Measurements from ENCODE around the gene SAMD14. TPM values are rescaled to one million over a fixed set of nuclear protein-coding genes. Genes with fewer than 3 reads are reported as not detected.

SAMD14 gene
- total RNA-seq, 1 experiment from 2014 or later, result 3.4 TPM

GRCh38 chr17:50113624-50114320, 16.2 kb downstream of the SAMD14 start:
- Histone ChIP-seq H3K4me3 (ENCODE audit: low read depth, low read length) (no peak overlapping the region), H3K9me3 (no peaks in the 10 kb centered on the region), H3K27me3 (replicated peaks; ENCODE audit: control insufficient read depth, insufficient read depth, low read length) (no peaks in the 10 kb centered on the region), H3K4me1 (peaks cover 24% of the 10 kb centered on the region), H3K36me3 (ENCODE audit: control insufficient read depth, insufficient read depth, low read length) (no peaks in the 10 kb centered on the region)
- intact Hi-C loops (cut with micrococcal nuclease; ENCODE audit: unreplicated experiment), result no loop called here
- peak; percentile 5 to 46 for DNase-seq
- peak overlapping the region; percentile 49 for H3K27ac Mint-ChIP-seq (ENCODE audit: unreplicated experiment)
- no TSS peak for BruUV-seq (replicated peaks)
- no peak for TF ChIP-seq CTCF (IDR thresholded peaks at IDR 0.05; ENCODE audit: insufficient read depth in 1 of 2, low read depth in 1 of 2, low read length in 1 of 2, severe bottlenecking in 1 of 2, unreplicated experiment in 1 of 2)
- no peaks in the 10 kb centered on the region for H3K9me3 Mint-ChIP-seq (ENCODE audit: unreplicated experiment)
- no peaks in the 10 kb centered on the region for H3K36me3 Mint-ChIP-seq (ENCODE audit: insufficient read depth, unreplicated experiment)
- H3K4me3 Mint-ChIP-seq (ENCODE audit: unreplicated experiment), result no peak overlapping the region
- H3K4me1 Mint-ChIP-seq (ENCODE audit: low read depth, unreplicated experiment), result no peaks in the 10 kb centered on the region
- no peaks in the 10 kb centered on the region for H3K27me3 Mint-ChIP-seq (ENCODE audit: insufficient read depth, unreplicated experiment)
- CTCF ChIA-PET, result interaction anchor here (0.7 to 2.4 kb wide), 4 partner anchors 48 to 198 kb away, joined by 3 to 8 read pairs (median 6); no protein-coding TSS in a partner anchor
- POLR2A ChIA-PET, result no interaction called here

GRCh38 chr17:50112694-50113093, 17.3 kb downstream of the SAMD14 start:
- Histone ChIP-seq H3K9me3 (no peaks in the 10 kb centered on the region), H3K36me3 (ENCODE audit: control insufficient read depth, insufficient read depth, low read length) (no peaks in the 10 kb centered on the region), H3K4me1 (peaks cover 24% of the 10 kb centered on the region), H3K27me3 (replicated peaks; ENCODE audit: control insufficient read depth, insufficient read depth, low read length) (no peaks in the 10 kb centered on the region), H3K4me3 (ENCODE audit: low read depth, low read length) (no peak overlapping the region)
- intact Hi-C loops (cut with micrococcal nuclease; ENCODE audit: unreplicated experiment), result loop anchor here (1.0 kb wide), 1 partner anchor 160 kb away; no protein-coding TSS in a partner anchor
- H3K4me1 Mint-ChIP-seq (ENCODE audit: low read depth, unreplicated experiment), result no peaks in the 10 kb centered on the region
- no TSS peak for BruUV-seq (replicated peaks)
- no peaks in the 10 kb centered on the region for H3K36me3 Mint-ChIP-seq (ENCODE audit: insufficient read depth, unreplicated experiment)
- no peak overlapping the region for H3K4me3 Mint-ChIP-seq (ENCODE audit: unreplicated experiment)
- no peak for TF ChIP-seq CTCF (IDR thresholded peaks at IDR 0.05; ENCODE audit: insufficient read depth in 1 of 2, low read depth in 1 of 2, low read length in 1 of 2, severe bottlenecking in 1 of 2, unreplicated experiment in 1 of 2)
- CTCF ChIA-PET, result interaction anchor here (1.0 to 2.4 kb wide), 8 partner anchors 8 to 214 kb away, joined by 3 to 8 read pairs (median 6); no protein-coding TSS in a partner anchor
- H3K9me3 Mint-ChIP-seq (ENCODE audit: unreplicated experiment), result no peaks in the 10 kb centered on the region
- POLR2A ChIA-PET, result no interaction called here
- H3K27ac Mint-ChIP-seq (ENCODE audit: unreplicated experiment), result peak overlapping the region; percentile 49
- DNase-seq, result peak; percentile 7 to 43
- no peaks in the 10 kb centered on the region for H3K27me3 Mint-ChIP-seq (ENCODE audit: insufficient read depth, unreplicated experiment)

GRCh38 chr17:50111673-50112655, 18.0 kb downstream of the SAMD14 start:
- H3K9me3 ChIP-seq, result no peaks in the 10 kb centered on the region
- peak; percentile 50 to 77 for DNase-seq

More at GRCh38 chr17:50111673-50112655, 18.0 kb downstream of the SAMD14 start:
- no peaks in the 10 kb centered on the region for H3K4me1 Mint-ChIP-seq (ENCODE audit: low read depth, unreplicated experiment)
- no TSS peak for BruUV-seq (replicated peaks)
- no peak overlapping the region for H3K4me3 ChIP-seq (ENCODE audit: low read depth, low read length)
- H3K27me3 Mint-ChIP-seq (ENCODE audit: insufficient read depth, unreplicated experiment), result no peaks in the 10 kb centered on the region
- POLR2A ChIA-PET, result interaction anchor here (0.8 kb wide), 1 partner anchor 120 kb away, joined by 3 read pairs; no protein-coding TSS in a partner anchor
- intact Hi-C loops (cut with micrococcal nuclease; ENCODE audit: unreplicated experiment), result loop anchor here (1.0 kb wide), 1 partner anchor 160 kb away; no protein-coding TSS in a partner anchor
- H3K4me1 ChIP-seq, result peaks cover 24% of the 10 kb centered on the region
- H3K27ac Mint-ChIP-seq (ENCODE audit: unreplicated experiment), result peak overlapping the region; percentile 49
- TF ChIP-seq CTCF (IDR thresholded peaks at IDR 0.05; ENCODE audit: insufficient read depth in 1 of 2, low read depth in 1 of 2, low read length in 1 of 2, severe bottlenecking in 1 of 2, unreplicated experiment in 1 of 2), result peak in 1 of 2 experiments; percentile 39
- no peaks in the 10 kb centered on the region for H3K36me3 Mint-ChIP-seq (ENCODE audit: insufficient read depth, unreplicated experiment)
- CTCF ChIA-PET, result interaction anchor here (0.6 to 2.4 kb wide), 14 partner anchors 9 to 465 kb away, joined by 3 to 8 read pairs (median 5); no protein-coding TSS in a partner anchor
- H3K27me3 ChIP-seq (replicated peaks; ENCODE audit: control insufficient read depth, insufficient read depth, low read length), result no peaks in the 10 kb centered on the region
- H3K4me3 Mint-ChIP-seq (ENCODE audit: unreplicated experiment), result no peak overlapping the region
- no peaks in the 10 kb centered on the region for H3K36me3 ChIP-seq (ENCODE audit: control insufficient read depth, insufficient read depth, low read length)
- no peaks in the 10 kb centered on the region for H3K9me3 Mint-ChIP-seq (ENCODE audit: unreplicated experiment)

Data from Caco-2 (cell line).